NCI-H510A (cell line): ENCODE data around the gene KIFC3.
"Not testable (repeated sequence)": the region's sequence is repeated elsewhere in the genome, so short reads cannot be mapped to it uniquely, and the experiment has no call there.

Experiments
- DNase-seq: peaks from one replicate; lab custom pipeline; 2025; lab: John Stamatoyannopoulos, UW

Gene KIFC3

GRCh38 chr16:57804111-57804837 lies 2.0 kb upstream of the KIFC3 start:
- no peak for DNase-seq

- DNase-seq: no peak
Measured at GRCh38 chr16:57803134-57803990, 1.1 kb upstream of the KIFC3 start.

GRCh38 chr16:57801809-57802340 lies 416 bp downstream of the KIFC3 start:
- DNase-seq: no peak

- no peak for DNase-seq
Measured at GRCh38 chr16:57801098-57801808, 1.0 kb downstream of the KIFC3 start.

GRCh38 chr16:57800200-57801097 lies 1.8 kb downstream of the KIFC3 start:
- DNase-seq: no peak

GRCh38 chr16:57799600-57800199 lies 2.6 kb downstream of the KIFC3 start:
- DNase-seq: no peak

GRCh38 chr16:57798953-57799599 lies 3.2 kb downstream of the KIFC3 start:
- DNase-seq: peak; percentile 80

- DNase-seq: no peak
Measured at GRCh38 chr16:57798267-57798810, 4.0 kb downstream of the KIFC3 start.

- peak; percentile 58 for DNase-seq
Measured at GRCh38 chr16:57797526-57798266, 4.6 kb downstream of the KIFC3 start.

GRCh38 chr16:57797216-57797525 lies 5.1 kb downstream of the KIFC3 start:
- no peak for DNase-seq

- not testable (repeated sequence) for DNase-seq
Measured at GRCh38 chr16:57796014-57796413, 6.3 kb downstream of the KIFC3 start.

- DNase-seq: peak; percentile 62
Measured at GRCh38 chr16:57795431-57795878, 6.8 kb downstream of the KIFC3 start.

- no peak for DNase-seq
Measured at GRCh38 chr16:57794849-57795430, 7.4 kb downstream of the KIFC3 start.

GRCh38 chr16:57791893-57792461 lies 10.3 kb downstream of the KIFC3 start:
- no peak for DNase-seq

GRCh38 chr16:57791195-57791892 lies 10.9 kb downstream of the KIFC3 start:
- no peak for DNase-seq

- no peak for DNase-seq
Measured at GRCh38 chr16:57788951-57789350, 13.3 kb downstream of the KIFC3 start.

GRCh38 chr16:57788252-57788841 lies 13.9 kb downstream of the KIFC3 start:
- no peak for DNase-seq

- no peak for DNase-seq
Measured at GRCh38 chr16:57787519-57787905, 14.8 kb downstream of the KIFC3 start.
